Measurements from ENCODE around the gene FMR1NB.

The FMR1NB gene

DNA sequence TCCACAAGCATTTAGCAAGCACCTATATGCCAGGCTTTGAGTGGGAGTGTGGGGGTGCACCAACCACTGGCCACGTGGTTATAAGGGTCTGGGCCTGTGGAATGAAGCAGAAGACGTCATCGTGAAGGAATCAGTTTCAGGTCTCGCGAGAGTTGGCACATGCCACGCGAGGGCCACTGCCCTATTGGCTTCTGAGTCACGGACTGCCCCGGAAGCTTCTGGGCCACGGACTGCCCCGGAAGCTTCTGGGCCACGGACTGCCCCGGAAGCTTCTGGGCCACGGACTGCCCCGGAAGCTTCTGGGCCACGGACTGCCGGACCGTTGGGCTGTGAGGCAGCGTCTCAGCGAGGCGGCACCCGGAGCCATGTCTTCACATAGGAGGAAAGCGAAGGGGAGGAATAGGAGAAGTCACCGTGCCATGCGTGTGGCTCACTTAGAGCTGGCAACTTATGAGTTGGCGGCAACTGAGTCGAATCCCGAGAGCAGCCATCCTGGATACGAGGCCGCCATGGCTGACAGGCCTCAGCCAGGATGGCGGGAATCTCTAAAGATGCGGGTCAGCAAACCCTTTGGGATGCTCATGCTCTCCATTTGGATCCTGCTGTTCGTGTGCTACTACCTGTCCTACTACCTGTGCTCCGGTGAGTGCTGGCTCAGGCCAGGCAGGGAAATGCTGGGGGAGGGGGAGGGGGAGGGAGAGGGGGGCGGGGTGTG, at the start of gene FMR1NB:
Gene FMR1NB, plus strand, starts transcription at position 300 of the 715 bp plus-strand sequence. Its CDS starts 66 bp downstream, at position 366.
- DNase-seq (ENCODE audit: low read depth), result no peak

GRCh38 chrX:147933815-147934214, 47.3 kb upstream of the FMR1NB start:
- DNase-seq (ENCODE audit: low read depth), result no peak

DNA sequence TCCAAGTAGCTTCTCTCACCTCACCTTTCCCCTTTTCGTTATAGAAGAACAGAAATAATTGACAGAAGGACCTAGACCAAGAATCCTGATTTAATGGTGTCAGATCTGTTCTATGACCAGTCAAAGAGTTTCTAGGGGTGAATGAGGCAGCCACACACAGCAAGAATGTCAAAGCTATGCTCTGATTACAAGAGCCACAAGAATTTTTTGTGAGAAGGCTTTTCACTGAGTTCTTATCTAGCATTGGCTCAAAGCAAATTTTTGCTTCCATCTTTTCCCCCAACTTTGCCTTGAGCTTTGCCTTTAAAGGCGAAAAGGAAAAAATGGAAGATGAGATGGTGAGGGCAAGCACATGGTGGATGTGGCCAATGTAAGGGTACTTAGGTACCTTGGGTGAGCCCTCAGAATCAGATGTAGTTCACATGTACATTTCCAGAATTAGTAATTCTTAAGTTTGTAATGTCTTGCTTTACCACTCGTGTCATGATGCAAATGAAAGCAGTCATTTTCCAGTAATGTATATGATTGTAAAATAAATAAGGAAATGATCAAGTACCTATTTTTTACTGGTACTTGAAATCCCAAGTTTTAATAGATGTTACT, 45.9 kb upstream of the FMR1NB start:
- no peak for DNase-seq (ENCODE audit: low read depth)

GRCh38 chrX:147945286-147945685, 35.9 kb upstream of the FMR1NB start:
- no peak for DNase-seq (ENCODE audit: low read depth)

DNA sequence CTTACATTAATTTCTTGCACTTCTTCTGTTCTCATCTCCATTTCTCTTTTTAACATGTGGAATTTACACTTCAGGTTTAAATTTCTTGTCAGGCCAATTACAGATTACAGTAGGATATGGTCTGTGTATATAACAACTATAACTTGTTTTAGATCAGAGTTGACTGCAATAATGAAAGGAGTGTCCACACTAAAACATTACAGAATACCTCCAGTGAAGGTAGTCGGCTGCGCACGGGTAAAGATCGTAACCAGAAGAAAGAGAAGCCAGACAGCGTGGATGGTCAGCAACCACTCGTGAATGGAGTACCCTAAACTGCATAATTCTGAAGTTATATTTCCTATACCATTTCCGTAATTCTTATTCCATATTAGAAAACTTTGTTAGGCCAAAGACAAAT, 32.6 kb upstream of the FMR1NB start:
- no peak for DNase-seq (ENCODE audit: low read depth)

GRCh38 chrX:147950352-147950751, 30.8 kb upstream of the FMR1NB start:
- no peak for DNase-seq (ENCODE audit: low read depth)

GRCh38 chrX:147953976-147954375, 27.2 kb upstream of the FMR1NB start:
- no peak for DNase-seq (ENCODE audit: low read depth)

- no peak for DNase-seq (ENCODE audit: low read depth)
These were observed 23.8 kb upstream of the FMR1NB start for GRCh38 chrX:147957291-147957690.

DNA sequence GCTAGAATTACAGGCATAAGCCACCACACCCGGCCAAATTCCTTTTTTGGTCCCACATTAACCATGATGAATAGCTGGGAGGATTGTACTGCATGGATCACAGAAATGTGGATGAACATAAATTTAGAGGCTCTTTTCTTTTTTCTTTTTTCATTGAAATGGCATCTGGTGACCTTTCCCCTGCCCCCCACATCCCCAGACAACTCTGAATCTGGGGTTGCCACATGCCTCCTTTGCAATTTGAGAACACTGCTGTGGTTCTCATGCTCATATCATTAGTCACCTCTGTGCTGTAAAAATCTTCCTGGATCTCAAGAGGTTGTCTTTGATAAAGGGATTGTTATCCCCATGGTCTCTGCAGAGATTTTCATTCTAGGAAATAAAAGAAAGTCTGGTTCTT, 22.8 kb upstream of the FMR1NB start:
- DNase-seq (ENCODE audit: low read depth), result no peak

GRCh38 chrX:147960722-147961121, 20.4 kb upstream of the FMR1NB start:
- DNase-seq (ENCODE audit: low read depth), result no peak

DNA sequence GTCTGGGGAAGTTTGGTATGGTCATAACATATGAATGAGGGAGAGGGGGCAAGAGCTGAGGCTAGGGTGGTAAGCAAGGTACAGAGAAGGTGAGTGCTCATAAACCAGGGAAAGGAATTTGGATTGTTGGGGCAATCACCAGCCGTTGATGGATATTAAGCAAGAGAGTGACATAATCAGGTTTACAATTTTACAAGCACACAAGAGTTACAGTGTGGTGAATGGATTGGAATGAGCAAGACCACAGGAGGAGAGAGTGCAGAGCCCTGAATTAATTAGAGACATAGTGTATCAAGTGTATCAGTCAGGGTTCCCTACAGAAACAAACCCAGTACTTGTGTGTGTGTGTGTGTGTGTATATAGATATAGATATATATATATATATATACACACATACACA, 18.7 kb upstream of the FMR1NB start:
- no peak for DNase-seq (ENCODE audit: low read depth)

- DNase-seq (ENCODE audit: low read depth), result no peak
These were observed 2.2 kb upstream of the FMR1NB start for GRCh38 chrX:147978931-147979330.

- DNase-seq (ENCODE audit: low read depth), result no peak
These were observed 39.2 kb downstream of the FMR1NB start for GRCh38 chrX:148020329-148020728.

DNA sequence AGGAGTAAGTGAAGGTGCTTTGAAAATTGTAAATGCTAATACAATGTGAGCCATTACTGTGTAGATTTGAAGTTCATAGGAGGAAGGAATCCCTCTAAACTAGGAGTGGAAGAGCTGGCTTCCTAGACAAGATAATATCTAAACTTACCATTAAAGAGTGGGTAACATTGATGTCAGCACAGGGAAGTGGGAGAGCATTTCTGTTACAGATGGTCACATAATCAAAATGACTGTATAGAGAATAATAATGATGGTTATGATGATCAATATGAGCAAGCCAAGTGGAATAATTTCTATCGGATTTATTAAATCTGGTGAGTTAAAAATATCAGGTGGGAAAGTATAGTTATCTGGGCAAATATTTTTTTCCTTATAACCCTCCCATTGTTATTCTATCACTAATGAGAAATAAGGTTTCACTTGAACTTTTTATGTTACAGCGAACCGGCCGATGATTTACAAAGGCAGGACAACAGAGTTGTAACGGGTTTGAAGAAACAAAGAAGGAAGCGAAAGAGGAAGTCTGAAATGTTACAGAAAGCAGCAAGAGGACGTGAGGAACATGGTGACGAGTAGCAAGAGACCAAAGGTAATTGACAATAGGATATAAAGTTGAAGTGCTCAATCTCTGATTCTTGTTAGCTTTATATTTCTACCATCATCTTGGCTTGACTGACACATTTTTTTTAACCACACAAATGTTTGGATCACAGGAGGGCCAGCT, 43.5 kb downstream of the FMR1NB start:
- no peak for DNase-seq (ENCODE audit: low read depth)

DNA sequence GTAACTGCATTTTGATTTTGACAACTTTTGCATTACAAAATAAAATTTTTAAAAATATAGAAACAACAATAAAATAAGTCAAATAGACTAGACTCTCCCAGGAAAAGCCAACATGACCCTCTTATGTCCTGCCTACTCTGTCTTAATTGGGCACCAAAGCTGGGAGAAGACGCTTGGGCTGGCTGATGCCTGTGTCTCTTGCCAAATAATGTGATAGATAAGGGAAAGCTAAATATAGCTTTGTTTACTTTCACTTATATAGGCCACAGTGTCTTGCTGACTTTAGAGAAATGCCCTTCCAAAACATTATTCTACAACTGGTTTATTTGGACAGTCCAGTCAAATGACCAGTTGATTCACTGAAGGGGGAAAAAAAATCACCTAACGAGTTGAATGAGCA, 54.2 kb downstream of the FMR1NB start:
- DNase-seq (ENCODE audit: low read depth), result no peak

DNA sequence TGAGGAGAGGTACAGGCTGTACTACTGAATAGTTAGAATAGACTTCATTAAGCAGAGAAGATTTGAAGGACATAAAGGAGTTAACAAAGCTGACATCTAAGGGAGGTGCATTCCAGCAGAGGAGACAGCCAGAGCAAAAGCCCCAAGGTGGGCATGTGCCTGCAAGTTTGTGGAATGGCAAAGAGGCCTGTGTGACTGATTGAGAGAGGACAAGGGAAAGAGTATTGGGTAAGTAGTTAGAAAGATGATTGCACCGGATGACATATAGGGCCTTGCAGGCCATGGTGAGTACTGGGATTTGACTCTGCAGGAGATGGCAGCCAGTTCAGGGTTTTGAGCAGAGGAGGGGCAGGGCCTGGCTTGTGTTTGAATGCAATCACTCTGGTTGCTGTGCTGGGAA, 55.9 kb downstream of the FMR1NB start:
- no peak for DNase-seq (ENCODE audit: low read depth)

- no peak for DNase-seq (ENCODE audit: low read depth)
These were observed 62.2 kb downstream of the FMR1NB start for GRCh38 chrX:148043271-148043855.

DNA sequence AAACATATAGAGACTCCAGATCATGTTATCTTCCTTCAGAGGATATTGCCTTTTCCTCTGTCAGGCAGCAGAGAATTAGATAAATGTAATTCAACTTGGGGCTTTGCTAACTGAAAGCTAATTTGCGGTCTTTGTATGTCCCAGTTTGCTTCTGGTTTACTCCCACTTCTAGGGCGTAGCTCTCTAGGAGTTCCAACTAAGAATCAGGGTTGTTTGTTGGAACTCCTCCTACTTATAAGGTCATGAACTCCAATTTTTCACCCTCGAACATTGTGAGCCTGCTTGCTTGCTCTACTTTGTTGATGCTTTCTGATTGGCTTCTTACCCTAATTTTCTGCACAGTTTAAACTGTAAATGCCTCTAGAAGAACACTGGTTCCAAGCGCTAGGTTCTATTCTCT, 66.1 kb downstream of the FMR1NB start:
- DNase-seq (ENCODE audit: low read depth), result no peak

DNA sequence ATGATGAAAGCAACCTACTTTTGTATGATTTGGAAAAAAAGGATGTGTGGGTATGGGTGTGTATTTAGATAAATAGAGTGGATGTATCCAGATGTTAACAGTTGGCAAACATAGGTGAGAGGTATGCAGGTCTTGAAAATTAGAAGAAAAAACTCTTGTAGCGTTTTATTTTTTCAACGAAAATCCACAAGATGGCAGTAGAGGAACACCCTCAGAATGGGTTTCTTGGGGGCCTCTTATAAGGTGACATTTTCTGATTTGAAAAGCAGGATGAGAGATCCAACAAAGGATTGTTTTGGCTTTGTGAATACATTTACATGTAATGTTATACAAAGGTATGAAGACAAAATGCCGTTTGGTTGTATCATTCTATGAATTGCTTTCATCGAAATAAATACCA, 68.3 kb downstream of the FMR1NB start:
- DNase-seq (ENCODE audit: low read depth), result no peak

DNA sequence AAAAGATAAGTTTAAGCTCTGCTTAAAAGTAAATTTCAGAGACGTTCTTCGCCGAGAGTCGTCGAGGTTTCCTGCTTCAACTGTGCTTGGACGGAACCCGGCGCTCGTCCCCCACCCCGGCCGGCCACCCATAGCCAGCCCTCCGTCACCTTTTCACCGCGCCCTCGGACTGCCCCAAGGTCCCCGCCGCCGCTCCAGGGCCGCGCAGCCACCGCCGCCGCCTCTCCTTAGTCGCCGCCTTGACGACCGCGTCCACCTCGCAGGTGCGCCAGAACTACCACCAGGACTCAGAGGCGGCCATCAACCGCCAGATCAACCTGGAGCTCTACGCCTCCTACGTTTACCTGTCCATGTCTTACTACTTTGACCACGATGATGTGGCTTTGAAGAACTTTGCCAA, 70.8 kb downstream of the FMR1NB start:
- DNase-seq (ENCODE audit: low read depth), result no peak

GRCh38 chrX:148067285-148067684, 86.1 kb downstream of the FMR1NB start:
- DNase-seq (ENCODE audit: low read depth), result no peak

DNA sequence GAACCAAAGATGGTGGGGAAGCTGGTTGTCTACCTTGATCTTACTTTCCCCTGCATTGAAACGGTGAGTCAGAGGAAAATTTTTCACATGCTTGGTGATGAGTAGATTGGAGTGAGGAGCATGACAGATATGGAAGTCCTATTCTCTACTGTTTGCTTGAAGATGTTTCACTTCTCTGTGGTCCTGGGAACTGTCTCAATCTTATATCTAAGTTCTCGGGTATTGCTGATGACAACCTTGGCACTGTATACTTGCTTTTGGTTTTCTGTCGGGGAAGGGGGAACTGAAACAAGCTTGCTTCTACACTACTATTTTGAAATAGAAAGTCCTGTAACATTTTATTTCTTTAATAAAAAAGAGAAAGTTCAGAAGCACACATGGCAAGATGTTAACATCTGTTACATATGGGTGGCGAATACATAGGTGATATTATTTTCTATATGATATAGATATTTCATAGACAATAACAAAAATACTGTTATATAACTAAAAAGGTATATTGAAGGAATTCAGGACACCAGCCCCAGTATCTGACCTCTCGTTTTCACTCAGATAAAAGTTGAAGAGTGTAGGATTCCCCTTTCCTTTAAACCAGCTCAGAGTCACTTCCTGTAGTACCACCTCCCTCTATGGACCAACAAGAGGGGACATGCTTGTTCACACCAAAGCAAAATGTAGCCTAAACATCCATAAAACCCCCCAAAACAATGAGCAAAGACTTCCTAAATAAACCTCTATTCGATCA, 88.8 kb downstream of the FMR1NB start:
- DNase-seq (ENCODE audit: low read depth), result no peak

Data from activated T-cell treated with anti-CD3 and anti-CD28 coated beads for 1 hour (primary cell).